Breast epithelium (tissue), 3 donors: ENCODE results near the gene CXXC5.

ENCODE experiments used
- CTCF ChIP-seq, 3 donors: fragments of 450-650 bp; IDR thresholded peaks; one replicate each; pipeline ENCODE4 v1.5.1; 2016 to 2017; ENCODE audit warnings: antibody characterized with exemption in 3 of 3, mild to moderate bottlenecking in 3 of 3, moderate library complexity in 3 of 3
- POLR2A ChIP-seq: fragments of 450-650 bp; IDR thresholded peaks from one replicate; pipeline ENCODE4 v1.6.1; 2016; ENCODE audit warnings: antibody characterized with exemption, mild to moderate bottlenecking, moderate library complexity
- POLR2AphosphoS5 ChIP-seq, 3 donors: sonication (generic); formaldehyde crosslinking; IDR thresholded peaks; one replicate each; pipeline ENCODE4 v1.6.1; 2017; ENCODE audit warnings: antibody characterized with exemption in 3 of 3

GRCh38 chr5:139725073-139725830 lies 77.1 kb downstream of the CXXC5 start:
- TF ChIP-seq CTCF (IDR thresholded peaks at IDR 0.05): no peak
- TF ChIP-seq POLR2A: no peak
- no peak for TF ChIP-seq POLR2AphosphoS5 (IDR thresholded peaks at IDR 0.05)
